GM20000 (cell line): Measurements from ENCODE around the gene CCDC88C.
"Not testable (repeated sequence)": the region's sequence is repeated elsewhere in the genome, so short reads cannot be mapped to it uniquely, and the experiment has no call there.

Experiments
- DNase-seq: peaks from one replicate; pipeline ENCODE4 v3.0.0; 2012; ENCODE audit warnings: low spot score
- TF ChIP-seq, protein P1 (sequence below): IDR thresholded peaks from 2 replicates; pipeline ENCODE4 v1.5.1; 2012; ENCODE audit warnings: mild to moderate bottlenecking, control low read depth; ENCODE audit errors: extremely low read depth, missing control alignments

CCDC88C gene

DNA sequence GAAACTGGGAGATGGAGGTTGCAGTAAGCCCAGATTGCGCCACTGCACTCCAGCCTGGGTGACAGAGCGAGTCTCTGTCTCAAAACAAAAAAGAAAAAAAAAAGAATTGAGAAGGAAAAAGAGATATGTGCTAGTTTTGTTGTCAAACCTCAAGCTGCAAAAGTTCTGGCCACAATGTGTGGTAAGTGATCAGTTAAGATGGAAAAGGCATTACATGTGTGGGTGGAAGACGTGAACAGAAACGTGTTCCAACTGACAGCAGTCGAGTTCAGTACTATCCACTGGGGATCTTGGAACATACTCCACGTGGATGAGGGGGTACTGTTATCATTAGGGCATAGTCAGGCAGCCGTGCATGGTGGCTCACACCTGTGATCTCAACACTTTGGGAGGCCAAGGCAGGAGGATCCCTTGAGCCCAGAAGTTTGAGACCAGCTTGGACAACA is 190.4 kb downstream of the CCDC88C start:
- TF ChIP-seq, protein P1, sequence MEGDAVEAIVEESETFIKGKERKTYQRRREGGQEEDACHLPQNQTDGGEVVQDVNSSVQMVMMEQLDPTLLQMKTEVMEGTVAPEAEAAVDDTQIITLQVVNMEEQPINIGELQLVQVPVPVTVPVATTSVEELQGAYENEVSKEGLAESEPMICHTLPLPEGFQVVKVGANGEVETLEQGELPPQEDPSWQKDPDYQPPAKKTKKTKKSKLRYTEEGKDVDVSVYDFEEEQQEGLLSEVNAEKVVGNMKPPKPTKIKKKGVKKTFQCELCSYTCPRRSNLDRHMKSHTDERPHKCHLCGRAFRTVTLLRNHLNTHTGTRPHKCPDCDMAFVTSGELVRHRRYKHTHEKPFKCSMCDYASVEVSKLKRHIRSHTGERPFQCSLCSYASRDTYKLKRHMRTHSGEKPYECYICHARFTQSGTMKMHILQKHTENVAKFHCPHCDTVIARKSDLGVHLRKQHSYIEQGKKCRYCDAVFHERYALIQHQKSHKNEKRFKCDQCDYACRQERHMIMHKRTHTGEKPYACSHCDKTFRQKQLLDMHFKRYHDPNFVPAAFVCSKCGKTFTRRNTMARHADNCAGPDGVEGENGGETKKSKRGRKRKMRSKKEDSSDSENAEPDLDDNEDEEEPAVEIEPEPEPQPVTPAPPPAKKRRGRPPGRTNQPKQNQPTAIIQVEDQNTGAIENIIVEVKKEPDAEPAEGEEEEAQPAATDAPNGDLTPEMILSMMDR, result no peak
- no peak for DNase-seq

DNA sequence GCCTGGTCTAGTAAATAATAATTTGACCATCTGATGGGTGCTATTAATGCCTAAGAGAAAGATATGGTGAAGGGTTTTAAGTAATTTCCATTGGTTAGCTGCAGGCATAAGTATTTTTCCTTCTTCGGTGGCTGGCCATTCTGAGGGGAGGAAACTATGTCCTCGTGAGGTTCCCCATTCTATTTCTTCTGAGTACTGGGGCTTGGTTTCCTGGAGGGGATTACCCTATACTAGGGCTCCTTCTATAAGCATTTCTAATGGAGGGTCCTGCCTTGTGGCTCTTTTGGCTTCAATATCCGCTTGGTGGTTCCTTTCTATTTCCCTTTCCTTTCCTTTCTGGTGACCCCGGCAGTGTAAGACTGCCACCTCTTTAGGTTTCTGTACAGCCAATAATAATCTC is 191.3 kb downstream of the CCDC88C start:
- not testable (repeated sequence) for DNase-seq

DNA sequence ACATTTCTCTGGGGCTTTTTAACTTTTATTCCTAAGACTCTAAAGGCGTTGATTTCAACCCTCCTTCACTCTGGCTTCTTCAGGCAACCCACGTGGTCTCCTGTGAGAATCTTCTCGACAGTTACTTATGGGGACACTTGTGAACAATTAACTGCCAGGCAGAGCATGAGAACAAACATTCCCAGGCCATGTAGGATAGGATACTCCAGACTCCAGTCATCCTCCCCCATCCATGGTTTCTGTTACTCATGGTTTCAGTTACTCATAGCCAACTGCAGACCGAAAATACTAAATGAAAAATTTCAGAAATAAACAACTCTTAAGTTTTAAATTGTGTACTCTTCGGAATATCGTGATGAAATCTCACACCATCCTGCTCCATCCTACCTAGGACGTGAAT is 192.6 kb downstream of the CCDC88C start:
- TF ChIP-seq, protein P1, result no peak
- no peak for DNase-seq

DNA sequence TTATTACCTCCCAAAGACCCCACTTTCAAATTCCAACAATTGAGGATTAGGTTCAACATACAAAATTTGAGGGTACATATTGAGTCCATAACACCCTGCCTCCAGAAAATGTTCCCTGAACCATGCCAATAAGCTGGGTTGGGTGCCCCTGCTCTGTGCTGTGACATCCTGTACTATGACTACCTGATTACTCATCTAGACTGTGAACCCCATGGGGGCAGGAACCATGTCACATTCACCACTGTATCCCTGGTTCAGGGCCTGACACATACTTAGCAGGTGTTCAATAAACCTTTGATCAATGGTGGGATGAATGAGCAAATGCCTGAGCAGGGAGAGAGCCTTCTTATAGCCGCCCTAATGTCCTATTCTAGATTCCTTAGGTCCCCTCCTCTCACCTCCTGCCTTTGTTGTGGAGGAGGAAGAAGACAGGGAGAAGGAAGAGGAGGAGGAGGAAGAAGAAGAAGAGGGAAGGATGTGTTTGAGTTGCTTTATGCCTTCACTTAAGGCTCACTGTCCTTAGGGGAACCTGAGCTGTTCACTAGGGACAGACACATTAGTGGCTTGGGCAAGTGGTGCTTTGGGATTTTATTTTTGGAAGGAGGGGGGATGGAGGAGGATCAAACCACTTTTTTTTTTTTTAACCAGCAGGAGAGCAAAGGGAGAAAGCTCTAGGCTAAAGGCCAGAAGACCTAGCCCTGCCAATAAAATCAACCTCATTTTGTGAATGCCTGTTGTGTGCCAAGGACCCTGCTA is 194.4 kb downstream of the CCDC88C start:
- DNase-seq, result no peak
- TF ChIP-seq, protein P1, result no peak
